Heart left ventricle (tissue), 16 donors: ENCODE measurements around the gene KIF5A. TPM values are rescaled to one million over a fixed set of nuclear protein-coding genes. Genes with fewer than 3 reads are reported as not detected.
A peak's percentile ranks its signal among the peaks of the same experiment; 100 is the strongest.

ENCODE experiments used
- ATAC-seq, 4 donors: fragments of 200-7000 bp; cut with Tn5 transposase; one replicate each; pipeline ENCODE4 v1.9.1; 2020 to 2022; ENCODE audit warnings: moderate library complexity in 4 of 4, mild to moderate bottlenecking in 3 of 4, moderate number of reproducible peaks in 1 of 4
- DNase-seq, 5 donors: peaks; one replicate each; pipeline ENCODE4 v3.0.0-alpha.2; 2020
- H3K27ac ChIP-seq, 12 donors: fragments of 200-600 bp; sonication (generic) in 4 of 12; one replicate each; pipeline versions ENCODE4 v1.5.0 to v1.8.0; 2016 to 2022; ENCODE audit warnings: mild to moderate bottlenecking in 2 of 12
- H3K27me3 ChIP-seq, 9 donors: fragments of 200-600 bp; sonication (generic) in 2 of 9; one replicate each; pipeline versions ENCODE4 v1.5.1 to v1.8.0; 2016 to 2022; ENCODE audit warnings: mild to moderate bottlenecking in 3 of 9
- H3K36me3 ChIP-seq, 9 donors: fragments of 200-600 bp; sonication (generic) in 2 of 9; one replicate each; pipeline versions ENCODE4 v1.5.0 to v1.8.0; 2018 to 2022; ENCODE audit warnings: mild to moderate bottlenecking in 2 of 9
- H3K4me1 ChIP-seq, 12 donors: fragments of 200-600 bp; sonication (generic) in 4 of 12; one replicate each; pipeline versions ENCODE4 v1.5.0 to v1.8.0; 2016 to 2022; ENCODE audit warnings: mild to moderate bottlenecking in 3 of 12
- H3K4me3 ChIP-seq, 12 donors: fragments of 200-600 bp; sonication (generic) in 4 of 12; one replicate each; pipeline versions ENCODE4 v1.5.0 to v1.8.0; 2017 to 2022; ENCODE audit warnings: mild to moderate bottlenecking in 9 of 12, moderate library complexity in 4 of 12
- H3K9me3 ChIP-seq, 12 donors: fragments of 200-600 bp; sonication (generic) in 4 of 12; one replicate each; pipeline versions ENCODE4 v1.5.0 to v1.8.0; 2016 to 2022; ENCODE audit warnings: mild to moderate bottlenecking in 1 of 12
- POLR2A ChIP-seq, 2 donors: fragments of 450-650 bp; IDR thresholded peaks; one replicate each; pipeline ENCODE4 v1.6.1; 2017; ENCODE audit warnings: antibody characterized with exemption in 2 of 2, mild to moderate bottlenecking in 2 of 2, moderate library complexity in 2 of 2
- WGBS, 4 donors: extraction: QIAGEN DNeasy Blood & Tissue Kit in 2 of 4; methylation state at CpG; one replicate each; pipeline versions ENCODE4 v1.1.5 to v1.1.7; 2013 to 2018; 5-methylcytosine and 5-hydroxymethylcytosine counted together
- intact Hi-C, 10 donors: fragments of 100-400 bp; cut with DNase I; formaldehyde crosslinking; loops; one replicate each; pipeline versions ENCODE4 v1.11.1 to v1.14.2; 2022
- polyA plus RNA-seq, 2 donors: library from polyadenylated mRNA; stranded (reverse); fragments of 200-250 nt; gene quantifications; one replicate each; pipeline ENCODE4 v1.2.3, GENCODE V29; 2013
- total RNA-seq, 9 donors: library from RNA; depleted of rRNA in 2 of 9; stranded (reverse); fragments of >200 nt in 2 of 9; fragmentation: NEBNext Ultra II Directional in 3 of 9; extraction: Animal tissue kit (Norgen Biotek cat#: 25700) in 3 of 9; gene quantifications; one replicate each; pipeline versions ENCODE4 v1.1.0 to v1.2.4, GENCODE V29; 2016 to 2023
- TF ChIP-seq, protein P1 (sequence below), 12 donors: fragments of 200-600 bp; sonication (generic) in 4 of 12; IDR thresholded peaks; one replicate each; pipeline versions ENCODE4 v1.5.0 to v1.8.0; 2018 to 2022; ENCODE audit warnings: antibody characterized with exemption in 12 of 12, mild to moderate bottlenecking in 5 of 12
- donor health status: ischemic (EF 13 %, LVEDD 7.1; RV severe dilation, severe dysfunction).
- donor health status: healthy with polysubstance abuse.
- donor health status: DM: no; HTN: yes; CAD: no.
- donor health status: DM: no; HTN: no; CAD: no.
- donor health status: ischemic (EF 25% LVEDD 6.9; RV normal size, moderate dysfunction).
- donor health status: ischemic (EF 25% LVEDD 5.7; RV mildly dilated, moderate dysfunction).
- donor health status: healthy.
- donor health status: DM: yes; HTN: yes; CAD: no.
- donor health status: ischemic (EF 35%, LVEDD 5.7; RV mildly dilated, moderate dysfunction).
- donor health status: nonischemic (EF 11% LVEDD 7.7; RV severe dilation, severe dysfunction).
- donor health status: DM: yes; HTN: yes; CAD: no.
- donor health status: PGD.
- donor health status: ischemic (EF 29% LVEDD 5.4; RV normal size, mild dysfunction).
- donor health status: nonischemic (EF 23%, LVEDD 6.1; RV moderate dilation, normal function).

Gene KIF5A
- total and polyA plus RNA-seq, 11 donors, result 0.06 to 0.31 (median 0.14) TPM; not detected in 3

- H3K9me3 ChIP-seq, result no peaks in the 10 kb centered on the region
- 84 to 87% (median 86%) methylated on average over 6 to 12 of the region's 12 CpGs for WGBS, 4 donors
- H3K4me1 ChIP-seq, result peaks cover 0 to 32% (median 14%) of the 10 kb centered on the region in 12 donors
- peak in 1 of 5 donors; percentile 16 for DNase-seq
- no peak overlapping the region for H3K27ac ChIP-seq
- TF ChIP-seq, protein P1, sequence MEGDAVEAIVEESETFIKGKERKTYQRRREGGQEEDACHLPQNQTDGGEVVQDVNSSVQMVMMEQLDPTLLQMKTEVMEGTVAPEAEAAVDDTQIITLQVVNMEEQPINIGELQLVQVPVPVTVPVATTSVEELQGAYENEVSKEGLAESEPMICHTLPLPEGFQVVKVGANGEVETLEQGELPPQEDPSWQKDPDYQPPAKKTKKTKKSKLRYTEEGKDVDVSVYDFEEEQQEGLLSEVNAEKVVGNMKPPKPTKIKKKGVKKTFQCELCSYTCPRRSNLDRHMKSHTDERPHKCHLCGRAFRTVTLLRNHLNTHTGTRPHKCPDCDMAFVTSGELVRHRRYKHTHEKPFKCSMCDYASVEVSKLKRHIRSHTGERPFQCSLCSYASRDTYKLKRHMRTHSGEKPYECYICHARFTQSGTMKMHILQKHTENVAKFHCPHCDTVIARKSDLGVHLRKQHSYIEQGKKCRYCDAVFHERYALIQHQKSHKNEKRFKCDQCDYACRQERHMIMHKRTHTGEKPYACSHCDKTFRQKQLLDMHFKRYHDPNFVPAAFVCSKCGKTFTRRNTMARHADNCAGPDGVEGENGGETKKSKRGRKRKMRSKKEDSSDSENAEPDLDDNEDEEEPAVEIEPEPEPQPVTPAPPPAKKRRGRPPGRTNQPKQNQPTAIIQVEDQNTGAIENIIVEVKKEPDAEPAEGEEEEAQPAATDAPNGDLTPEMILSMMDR (IDR thresholded peaks at IDR 0.05), result no peak
- no peak for TF ChIP-seq POLR2A (IDR thresholded peaks at IDR 0.05)
- H3K27me3 ChIP-seq, result peaks cover 7 to 87% (median 38%) of the 10 kb centered on the region in 9 donors
- intact Hi-C loops, result loop anchor here in 4 of 10 donors (10.0 kb wide), 2 partner anchors 161 to 171 kb away; partner anchors contain the start of genes GLI1 (in 2 of the 4) and INHBE (in 2 of the 4)
- ATAC-seq, result no peak
- H3K36me3 ChIP-seq, result peaks cover 0 to 10% (median 0%) of the 10 kb centered on the region in 9 donors
- H3K4me3 ChIP-seq, result no peak overlapping the region
Observed at GRCh38 chr12:57625261-57626032, 75.6 kb downstream of the KIF5A start.

DNA sequence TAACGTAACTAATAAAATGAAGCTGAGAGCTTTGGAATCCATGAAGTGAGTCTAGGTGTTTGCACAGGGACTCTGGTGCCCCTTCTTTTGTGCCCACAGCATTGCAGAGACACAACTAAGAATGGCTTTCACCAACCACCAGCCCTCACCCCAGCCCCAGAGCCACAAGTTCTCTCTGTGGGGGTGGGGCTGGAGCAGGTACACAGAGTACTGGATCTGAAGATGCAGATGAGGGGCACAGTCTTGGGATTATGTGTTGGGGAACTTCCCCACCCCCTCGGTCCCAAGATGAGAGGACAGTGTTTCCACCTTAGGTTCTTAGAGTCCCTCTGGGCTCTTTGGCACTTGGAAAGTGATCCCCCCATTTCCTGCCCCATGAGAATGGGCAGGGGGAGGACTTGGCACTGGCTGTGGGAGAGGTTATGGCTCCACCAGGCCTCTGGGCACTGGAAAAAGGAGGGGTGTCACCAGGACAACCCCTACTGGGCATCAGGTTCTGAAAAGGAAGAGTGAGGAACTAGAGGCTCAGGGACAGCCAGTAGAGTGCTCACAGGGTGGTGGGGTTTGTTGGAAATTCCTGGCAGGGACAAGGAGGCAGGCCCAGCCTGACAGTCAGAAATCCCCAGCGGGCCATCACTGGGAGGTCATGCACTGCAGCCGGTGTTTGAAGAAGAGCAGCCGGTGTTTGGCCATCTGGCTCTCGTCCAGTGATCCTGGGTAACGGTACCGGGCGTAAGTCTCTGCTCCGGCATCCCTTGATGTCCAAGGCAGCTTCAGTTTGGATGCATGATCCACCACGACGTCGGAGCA lies 76.5 kb downstream of the KIF5A start:
- intact Hi-C loops, result loop anchor here in 4 of 10 donors (10.0 kb wide), 2 partner anchors 162 to 172 kb away; partner anchors contain the start of genes GLI1 (in 2 of the 4) and INHBE (in 2 of the 4)
- TF ChIP-seq, protein P1 (IDR thresholded peaks at IDR 0.05), result no peak
- TF ChIP-seq POLR2A (IDR thresholded peaks at IDR 0.05), result no peak
- WGBS, 4 donors, result 51 to 65% (median 54%) methylated on average over 13 of the region's 13 CpGs
- ATAC-seq, result no peak
- Histone ChIP-seq H3K36me3 (peaks cover 0 to 10% (median 0%) of the 10 kb centered on the region in 9 donors), H3K4me3 (no peak overlapping the region), H3K27me3 (peaks cover 3 to 86% (median 31%) of the 10 kb centered on the region in 9 donors), H3K27ac (no peak overlapping the region), H3K4me1 (peaks cover 0 to 23% (median 8%) of the 10 kb centered on the region in 12 donors), H3K9me3 (no peaks in the 10 kb centered on the region)
- DNase-seq, result peak in 2 of 5 donors; percentile 17 to 63

DNA sequence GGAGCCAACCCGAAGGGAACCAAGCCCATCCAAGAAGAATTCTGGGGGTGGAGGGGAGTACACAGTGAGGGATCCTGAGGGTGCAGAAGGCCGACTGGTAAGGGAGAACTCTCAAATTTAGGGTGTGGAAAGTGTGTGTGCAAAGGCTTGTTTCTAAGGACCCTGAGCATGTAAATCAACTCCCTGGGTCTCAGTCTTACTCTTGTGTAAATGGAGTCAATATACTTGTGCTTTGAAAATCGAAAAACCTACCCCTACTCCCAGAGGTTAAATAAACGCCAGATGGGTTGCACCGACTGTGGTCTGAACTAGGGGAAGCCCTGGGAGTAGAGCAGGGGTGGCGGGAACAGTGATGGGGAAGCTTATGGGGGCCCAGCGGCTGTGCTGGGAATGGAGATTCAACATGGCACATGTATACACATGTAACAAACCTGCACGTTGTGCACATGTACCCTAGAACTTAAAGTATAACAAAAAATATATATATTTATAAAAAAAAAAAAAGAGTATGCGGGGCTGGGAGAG lies 77.1 kb downstream of the KIF5A start:
- peaks cover 0 to 10% (median 0%) of the 10 kb centered on the region in 9 donors for H3K36me3 ChIP-seq
- TF ChIP-seq, protein P1 (IDR thresholded peaks at IDR 0.05), result no peak
- no peak for TF ChIP-seq POLR2A (IDR thresholded peaks at IDR 0.05)
- H3K27ac ChIP-seq, result no peak overlapping the region
- ATAC-seq (no peak), DNase-seq (no peak)
- no peaks in the 10 kb centered on the region for H3K9me3 ChIP-seq
- H3K4me1 ChIP-seq, result peaks cover 0 to 17% (median 4%) of the 10 kb centered on the region in 12 donors
- WGBS, 4 donors, result 49 to 59% (median 55%) methylated on average over 9 of the region's 9 CpGs
- intact Hi-C loops, result loop anchor here in 4 of 10 donors (10.0 kb wide), 2 partner anchors 162 to 172 kb away; partner anchors contain the start of genes GLI1 (in 2 of the 4) and INHBE (in 2 of the 4)
- H3K4me3 ChIP-seq, result peak overlapping the region in 1 of 12 donors; percentile 4
- peaks cover under 1 to 86% (median 28%) of the 10 kb centered on the region in 9 donors for H3K27me3 ChIP-seq
